Activated CD8-positive, alpha-beta T cell treated with anti-CD3 and anti-CD28 coated beads for 36 hours (primary cell): Measurements from ENCODE around the gene BCL2. TPM values are rescaled to one million over a fixed set of nuclear protein-coding genes. Genes with fewer than 3 reads are reported as not detected.
"Not testable (repeated sequence)": the region's sequence is repeated elsewhere in the genome, so short reads cannot be mapped to it uniquely, and the experiment has no call there.

Source experiments
- ATAC-seq: fragments of 200-7000 bp; cut with Tn5 transposase; one replicate; pipeline ENCODE4 v1.10.0; 2021; ENCODE audit warnings: mild to moderate bottlenecking, moderate library complexity
- CTCF ChIA-PET: fragments of 350-600 bp; sonication (Branson Sonifier 250); formaldehyde crosslinking; loops from one replicate; lab custom pipeline; 2021; ENCODE audit warnings: antibody characterized with exemption; lab: Charles Lee
- POLR2A ChIA-PET: fragments of 350-600 bp; sonication (Branson Sonifier 250); formaldehyde crosslinking; loops from one replicate; lab custom pipeline; 2021; ENCODE audit warnings: antibody characterized with exemption; lab: Charles Lee
- DNase-seq: peaks from one replicate; pipeline ENCODE4 v3.0.0-alpha.2; 2020
- H3K27ac Mint-ChIP-seq: one replicate; pipeline ENCODE4 v1.8.0; 2021; ENCODE audit warnings: mild to moderate bottlenecking, mixed read lengths
- H3K27me3 Mint-ChIP-seq: one replicate; pipeline ENCODE4 v1.8.0; 2021; ENCODE audit warnings: mixed read lengths
- H3K36me3 Mint-ChIP-seq: one replicate; pipeline ENCODE4 v1.8.0; 2021; ENCODE audit warnings: low read depth, mixed read lengths
- H3K4me1 Mint-ChIP-seq: one replicate; pipeline ENCODE4 v1.8.0; 2021; ENCODE audit warnings: low read depth, mixed read lengths
- H3K4me3 Mint-ChIP-seq: one replicate; pipeline ENCODE4 v1.8.0; 2021; ENCODE audit warnings: mild to moderate bottlenecking, moderate library complexity, mixed read lengths
- H3K9me3 Mint-ChIP-seq: one replicate; pipeline ENCODE4 v1.8.0; 2021; ENCODE audit warnings: mixed read lengths
- CTCF ChIP-seq: fragments of 200-600 bp; IDR thresholded peaks from one replicate; pipeline ENCODE4 v1.8.0; 2022; ENCODE audit warnings: antibody characterized with exemption, mild to moderate bottlenecking
- intact Hi-C: fragments of 100-400 bp; cut with micrococcal nuclease; formaldehyde crosslinking; loops from one replicate; pipeline ENCODE4 v1.10.0; 2022
- total RNA-seq, 2 experiments: library from RNA; stranded (reverse); gene quantifications; one replicate each; pipeline ENCODE4 v1.2.3, GENCODE V29; 2021

The BCL2 gene
- total RNA-seq, 2 experiments from 2014 or later, result 104 to 107 TPM

DNA sequence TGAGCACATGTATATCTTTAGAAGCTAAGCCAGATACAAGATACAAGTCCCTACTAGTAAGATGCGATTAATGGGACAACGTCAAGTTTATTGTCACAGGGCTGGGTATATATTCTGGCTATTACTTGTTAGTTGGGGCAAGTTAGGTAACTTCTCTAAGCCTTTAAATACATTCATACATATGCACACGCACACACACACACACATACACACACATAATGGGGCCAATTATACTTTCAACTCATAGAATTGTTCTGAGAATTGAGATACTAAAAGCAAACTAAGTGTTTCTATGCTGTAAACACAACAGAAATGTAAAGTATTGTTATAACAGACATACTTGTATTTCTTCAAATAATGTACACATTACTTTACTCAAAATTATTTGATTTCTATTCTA, 116.1 kb downstream of the BCL2 start:
- Mint-ChIP-seq H3K27ac (peak overlapping the region; percentile 84), H3K27me3 (no peaks in the 10 kb centered on the region), H3K36me3 (peaks cover 55% of the 10 kb centered on the region), H3K9me3 (no peaks in the 10 kb centered on the region), H3K4me1 (peaks cover 74% of the 10 kb centered on the region), H3K4me3 (no peak overlapping the region)
- POLR2A ChIA-PET, result interaction anchor here (2.1 to 7.1 kb wide), 3 partner anchors 13 to 115 kb away, joined by 9 to 40 read pairs (median 11); partner anchors contain the start of gene BCL2
- CTCF ChIA-PET, result interaction anchor here (0.7 to 2.2 kb wide), 4 partner anchors 8 to 96 kb away, joined by 3 to 9 read pairs (median 6); no protein-coding TSS in a partner anchor
- intact Hi-C loops, result no loop called here
- ATAC-seq, result no peak
- no peak for DNase-seq
- TF ChIP-seq CTCF, result no peak

DNA sequence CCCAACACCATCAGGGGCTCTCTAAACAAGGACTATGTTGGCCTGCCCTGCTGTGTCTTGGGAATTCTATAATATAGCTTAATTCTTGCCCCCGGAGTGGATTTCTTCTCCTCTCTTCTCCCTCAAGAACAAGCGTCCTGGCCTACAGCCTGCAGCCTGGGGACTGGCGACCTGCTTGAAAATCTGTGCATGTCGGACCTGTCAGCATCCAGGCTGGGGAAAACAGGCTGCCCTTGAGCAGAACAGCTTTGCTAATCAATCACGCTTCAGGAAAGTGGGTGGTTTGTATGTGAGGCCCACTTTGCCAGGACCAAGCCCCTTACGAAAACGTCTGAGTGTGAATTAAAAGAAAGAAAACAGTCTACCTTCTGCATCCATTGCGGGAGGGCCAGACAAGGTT, 116.7 kb downstream of the BCL2 start:
- H3K4me3 Mint-ChIP-seq, result no peak overlapping the region
- DNase-seq, result no peak
- peaks cover 67% of the 10 kb centered on the region for H3K4me1 Mint-ChIP-seq
- no peaks in the 10 kb centered on the region for H3K9me3 Mint-ChIP-seq
- no peak for ATAC-seq
- ChIA-PET POLR2A (interaction anchor here (1.0 to 2.1 kb wide), 3 partner anchors 11 to 116 kb away, joined by 3 to 11 read pairs (median 3); no protein-coding TSS in a partner anchor), CTCF (interaction anchor here (1.5 to 2.2 kb wide), 3 partner anchors 9 to 97 kb away, joined by 3 to 9 read pairs (median 8); no protein-coding TSS in a partner anchor)
- peaks cover 48% of the 10 kb centered on the region for H3K36me3 Mint-ChIP-seq
- no peak for TF ChIP-seq CTCF
- H3K27me3 Mint-ChIP-seq, result no peaks in the 10 kb centered on the region
- H3K27ac Mint-ChIP-seq, result peak overlapping the region; percentile 71
- intact Hi-C loops, result no loop called here

GRCh38 chr18:63201456-63201855, 118.1 kb downstream of the BCL2 start:
- H3K27me3 Mint-ChIP-seq, H3K27ac Mint-ChIP-seq, CTCF ChIA-PET, DNase-seq, ATAC-seq, H3K4me3 Mint-ChIP-seq, H3K9me3 Mint-ChIP-seq: not testable (repeated sequence)
- Mint-ChIP-seq H3K4me1 (peaks cover 54% of the 10 kb centered on the region), H3K36me3 (peaks cover 43% of the 10 kb centered on the region)
- POLR2A ChIA-PET, result interaction anchor here (1.1 kb wide), 1 partner anchor 15 kb away, joined by 4 read pairs; no protein-coding TSS in a partner anchor
- intact Hi-C loops, result loop anchor here (2.0 kb wide), 1 partner anchor 41 kb away; no protein-coding TSS in a partner anchor

- intact Hi-C loops, result loop anchor here (2.0 kb wide), 1 partner anchor 39 kb away; no protein-coding TSS in a partner anchor
- H3K27me3 Mint-ChIP-seq, result no peaks in the 10 kb centered on the region
- peaks cover 35% of the 10 kb centered on the region for H3K36me3 Mint-ChIP-seq
- H3K4me1 Mint-ChIP-seq, result peaks cover 47% of the 10 kb centered on the region
- no peak for TF ChIP-seq CTCF
- POLR2A ChIA-PET, result interaction anchor here (0.6 to 1.9 kb wide), 9 partner anchors 9 to 119 kb away, joined by 3 to 19 read pairs (median 5); partner anchors contain the start of gene BCL2
- H3K27ac Mint-ChIP-seq, result no peak overlapping the region
- CTCF ChIA-PET, result interaction anchor here (1.2 to 1.9 kb wide), 4 partner anchors 17 to 119 kb away, joined by 4 to 16 read pairs (median 4); partner anchors contain the start of gene BCL2
- H3K4me3 Mint-ChIP-seq, result no peak overlapping the region
- no peaks in the 10 kb centered on the region for H3K9me3 Mint-ChIP-seq
- ATAC-seq (peak; percentile 80), DNase-seq (peak; percentile 69)
Observed at GRCh38 chr18:63199743-63200241, 119.8 kb downstream of the BCL2 start.

DNA sequence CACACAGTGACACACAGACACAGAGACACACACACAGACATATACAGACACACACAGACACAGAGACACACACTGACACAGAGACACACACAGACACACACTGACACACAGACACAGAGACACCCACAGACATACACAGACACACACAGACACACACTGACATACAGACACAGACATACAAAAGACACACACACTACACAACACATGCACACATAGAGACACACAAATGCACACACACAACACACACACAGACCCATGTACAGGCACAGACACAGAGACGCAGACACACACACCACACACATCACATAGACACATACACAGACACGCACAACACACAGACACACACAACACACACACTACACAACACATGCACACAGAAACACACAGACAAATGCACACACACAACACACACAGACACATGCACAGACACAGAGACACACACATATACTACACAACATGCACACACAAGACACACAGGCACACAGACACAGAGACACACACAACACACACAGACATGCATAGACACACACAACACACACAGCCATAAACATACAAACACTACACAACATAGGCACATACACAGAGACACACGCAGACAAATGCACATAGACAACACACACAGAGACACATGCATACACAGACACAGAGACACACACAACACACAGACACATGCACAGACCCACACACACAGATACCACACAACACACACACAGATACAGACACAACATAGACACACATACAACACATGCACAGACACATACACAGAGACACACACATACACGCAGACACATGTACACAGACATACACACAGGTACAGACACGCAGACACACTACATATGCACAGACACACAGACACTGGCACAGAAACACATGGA, 120.5 kb downstream of the BCL2 start:
- H3K9me3 Mint-ChIP-seq, result no peaks in the 10 kb centered on the region
- H3K36me3 Mint-ChIP-seq, result peaks cover 29% of the 10 kb centered on the region
- DNase-seq (no peak), ATAC-seq (no peak)
- ChIA-PET CTCF (interaction anchor here (1.2 to 1.9 kb wide), 2 partner anchors 17 to 119 kb away, joined by 4 to 16 read pairs; partner anchors contain the start of gene BCL2), POLR2A (interaction anchor here (1.0 to 1.9 kb wide), 6 partner anchors 12 to 120 kb away, joined by 5 to 19 read pairs (median 8); partner anchors contain the start of gene BCL2)
- no peaks in the 10 kb centered on the region for H3K27me3 Mint-ChIP-seq
- no peak for TF ChIP-seq CTCF
- no peak overlapping the region for H3K27ac Mint-ChIP-seq
- intact Hi-C loops, result no loop called here
- H3K4me1 Mint-ChIP-seq, result peaks cover 40% of the 10 kb centered on the region
- H3K4me3 Mint-ChIP-seq, result no peak overlapping the region
